Thymus (tissue), 11 donors: ENCODE measurements around the gene SLC6A3. TPM values are rescaled to one million over a fixed set of nuclear protein-coding genes. Genes with fewer than 3 reads are reported as not detected.

Source experiments
- DNase-seq, 9 donors: peaks; one replicate each; pipeline ENCODE4 v3.0.0-alpha.2; 2013; ENCODE audit warnings: low spot score in 9 of 9, low read depth in 6 of 9, missing footprints in 1 of 9
- H3K27ac ChIP-seq, 2 donors: one replicate each; pipeline ENCODE4 v1.5.1; 2013; ENCODE audit warnings: control low read depth in 1 of 2, low read depth in 1 of 2, low read length in 1 of 2, mild to moderate bottlenecking in 1 of 2, moderate library complexity in 1 of 2
- H3K27me3 ChIP-seq, 2 donors: one replicate each; pipeline ENCODE4 v1.5.1; 2013; ENCODE audit warnings: low read length in 1 of 2; ENCODE audit not compliant: control insufficient read depth in 2 of 2, insufficient read depth in 1 of 2
- H3K36me3 ChIP-seq, 2 donors: one replicate each; pipeline ENCODE4 v1.5.1; 2013; ENCODE audit warnings: low read length in 1 of 2, mild to moderate bottlenecking in 1 of 2, moderate library complexity in 1 of 2; ENCODE audit not compliant: control insufficient read depth in 2 of 2, insufficient read depth in 2 of 2
- H3K4me1 ChIP-seq, 2 donors: one replicate each; pipeline ENCODE4 v1.5.1; 2013; ENCODE audit warnings: low read length in 2 of 2; ENCODE audit not compliant: control insufficient read depth in 2 of 2, insufficient read depth in 2 of 2
- H3K4me3 ChIP-seq, 2 donors: one replicate each; pipeline ENCODE4 v1.5.1; 2013; ENCODE audit warnings: low read length in 2 of 2, control low read depth in 1 of 2, mild to moderate bottlenecking in 1 of 2
- H3K9me3 ChIP-seq, 2 donors: one replicate each; pipeline ENCODE4 v1.5.1; 2013; ENCODE audit warnings: low read length in 1 of 2, mild to moderate bottlenecking in 1 of 2; ENCODE audit not compliant: control insufficient read depth in 2 of 2, insufficient read depth in 1 of 2
- WGBS: extraction: QIAGEN DNeasy Blood & Tissue Kit; methylation state at CpG from one replicate; pipeline ENCODE4 v1.1.7; 2013; 5-methylcytosine and 5-hydroxymethylcytosine counted together
- polyA plus RNA-seq: library from polyadenylated mRNA; stranded (reverse); fragments of 200-250 nt; gene quantifications from one replicate; pipeline ENCODE4 v1.2.3, GENCODE V29; 2013
- total RNA-seq: library from RNA; stranded (reverse); fragments of 120-200 nt; gene quantifications from one replicate; pipeline ENCODE4 v1.2.4, GENCODE V29; 2013
- donor health status: healthy.

The SLC6A3 gene
- total and polyA plus RNA-seq, 2 donors, result 0.33 to 14.9 TPM

GRCh38 chr5:1412163-1412562, 33.1 kb downstream of the SLC6A3 start:
- H3K4me3 ChIP-seq, result no peak overlapping the region
- H3K27ac ChIP-seq, result no peak overlapping the region
- no peak for DNase-seq
- WGBS, result 50% methylated on average over 16 of the region's 16 CpGs
- no peaks in the 10 kb centered on the region for H3K36me3 ChIP-seq
- peaks cover 2 to 27% of the 10 kb centered on the region in 2 donors for H3K27me3 ChIP-seq
- H3K9me3 ChIP-seq, result peaks cover 0 to 3% of the 10 kb centered on the region in 2 donors
- H3K4me1 ChIP-seq, result no peaks in the 10 kb centered on the region

GRCh38 chr5:1411099-1411498, 34.1 kb downstream of the SLC6A3 start:
- H3K9me3 ChIP-seq, result no peaks in the 10 kb centered on the region
- no peak overlapping the region for H3K4me3 ChIP-seq
- H3K4me1 ChIP-seq, result no peaks in the 10 kb centered on the region
- DNase-seq, result no peak
- H3K27ac ChIP-seq, result no peak overlapping the region
- no peaks in the 10 kb centered on the region for H3K36me3 ChIP-seq
- H3K27me3 ChIP-seq, result peaks cover 2 to 27% of the 10 kb centered on the region in 2 donors
- WGBS, result 91% methylated on average over 22 of the region's 22 CpGs

DNA sequence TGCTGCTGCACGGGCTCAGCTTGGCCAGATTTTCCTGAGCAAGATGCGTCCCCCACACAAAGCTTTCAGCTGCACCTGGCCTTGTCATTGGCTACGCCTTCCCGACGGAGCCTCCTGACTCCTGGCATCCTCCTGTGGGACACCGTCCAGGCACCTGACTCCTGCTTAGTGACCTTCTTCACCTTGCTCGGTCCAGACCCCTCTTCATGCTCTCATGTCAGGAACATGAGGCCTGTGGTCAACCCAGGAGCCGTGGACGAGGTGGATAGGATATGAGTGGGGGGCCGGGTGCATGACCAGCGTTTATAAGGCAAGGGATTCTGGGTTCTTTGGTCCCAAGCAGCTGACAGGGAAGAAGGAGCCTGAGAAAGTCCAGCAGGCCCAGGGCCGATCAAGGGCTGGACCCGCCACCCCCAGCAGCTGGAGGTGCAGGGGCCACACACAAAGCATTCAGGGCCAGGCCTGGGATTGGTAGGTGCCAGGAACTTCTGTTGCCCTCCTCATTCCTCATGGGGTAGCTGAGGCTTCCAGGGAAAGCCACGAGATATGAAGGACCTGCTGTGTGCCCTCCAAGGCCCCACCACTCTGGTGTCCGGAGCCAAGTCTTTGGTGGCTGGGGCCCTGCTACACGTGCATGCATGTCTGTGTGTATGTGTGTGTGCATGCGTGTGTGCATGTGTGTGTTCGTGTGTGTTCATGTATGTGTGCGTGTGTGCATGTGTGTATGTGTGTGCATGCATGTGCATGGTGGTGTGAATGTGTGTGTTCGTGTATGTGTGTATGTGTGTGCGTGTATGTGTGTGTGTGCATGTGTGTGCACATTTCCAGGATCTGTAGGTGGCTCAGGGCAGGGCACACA, 34.9 kb downstream of the SLC6A3 start:
- Histone ChIP-seq H3K27me3 (peaks cover 2 to 27% of the 10 kb centered on the region in 2 donors), H3K36me3 (no peaks in the 10 kb centered on the region), H3K4me1 (no peaks in the 10 kb centered on the region), H3K27ac (no peak overlapping the region), H3K4me3 (no peak overlapping the region), H3K9me3 (no peaks in the 10 kb centered on the region)
- 94% methylated on average over 21 of the region's 21 CpGs for WGBS
- DNase-seq, result no peak

DNA sequence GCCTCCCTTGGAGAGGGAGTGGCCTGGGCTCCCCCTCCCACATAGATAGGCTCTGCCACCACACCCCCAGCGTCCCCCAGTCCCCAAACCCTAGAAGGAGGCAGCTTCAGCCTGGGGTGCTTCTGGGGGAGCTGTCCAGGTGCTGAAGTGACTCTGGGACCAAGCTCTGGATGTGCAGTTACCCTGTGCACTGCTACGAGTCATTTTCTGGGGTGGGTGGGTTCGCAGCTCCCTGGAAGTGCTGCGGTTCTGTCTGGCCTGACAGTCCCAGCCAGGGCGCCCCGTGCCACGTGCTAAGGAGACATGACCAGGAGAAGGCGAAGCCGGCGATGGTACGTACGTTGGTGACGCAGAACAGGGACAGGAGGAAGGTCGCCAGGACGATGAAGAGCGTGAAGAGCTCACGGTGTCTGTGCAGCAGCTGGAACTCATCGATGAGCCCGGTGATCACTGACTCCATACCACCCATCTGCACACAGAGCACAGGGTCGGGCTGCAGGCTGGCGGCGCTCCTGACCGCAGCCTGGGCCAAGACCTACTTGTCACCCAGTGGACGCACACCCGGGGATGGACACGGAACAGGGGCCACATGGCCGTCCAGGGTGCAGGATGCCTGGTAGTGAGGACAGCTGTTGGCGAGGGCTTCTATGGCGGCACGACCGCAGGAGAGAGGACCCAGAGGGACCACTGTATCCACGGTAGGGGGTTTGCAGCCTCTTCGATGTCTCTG, 35.7 kb downstream of the SLC6A3 start:
- Histone ChIP-seq H3K36me3 (no peaks in the 10 kb centered on the region), H3K4me3 (no peak overlapping the region), H3K4me1 (no peaks in the 10 kb centered on the region), H3K27me3 (peaks cover 2 to 29% of the 10 kb centered on the region in 2 donors), H3K9me3 (no peaks in the 10 kb centered on the region), H3K27ac (no peak overlapping the region)
- 83% methylated on average over 33 of the region's 33 CpGs for WGBS
- DNase-seq, result peak in 8 of 9 donors; percentile 16 to 71 (median 36)

DNA sequence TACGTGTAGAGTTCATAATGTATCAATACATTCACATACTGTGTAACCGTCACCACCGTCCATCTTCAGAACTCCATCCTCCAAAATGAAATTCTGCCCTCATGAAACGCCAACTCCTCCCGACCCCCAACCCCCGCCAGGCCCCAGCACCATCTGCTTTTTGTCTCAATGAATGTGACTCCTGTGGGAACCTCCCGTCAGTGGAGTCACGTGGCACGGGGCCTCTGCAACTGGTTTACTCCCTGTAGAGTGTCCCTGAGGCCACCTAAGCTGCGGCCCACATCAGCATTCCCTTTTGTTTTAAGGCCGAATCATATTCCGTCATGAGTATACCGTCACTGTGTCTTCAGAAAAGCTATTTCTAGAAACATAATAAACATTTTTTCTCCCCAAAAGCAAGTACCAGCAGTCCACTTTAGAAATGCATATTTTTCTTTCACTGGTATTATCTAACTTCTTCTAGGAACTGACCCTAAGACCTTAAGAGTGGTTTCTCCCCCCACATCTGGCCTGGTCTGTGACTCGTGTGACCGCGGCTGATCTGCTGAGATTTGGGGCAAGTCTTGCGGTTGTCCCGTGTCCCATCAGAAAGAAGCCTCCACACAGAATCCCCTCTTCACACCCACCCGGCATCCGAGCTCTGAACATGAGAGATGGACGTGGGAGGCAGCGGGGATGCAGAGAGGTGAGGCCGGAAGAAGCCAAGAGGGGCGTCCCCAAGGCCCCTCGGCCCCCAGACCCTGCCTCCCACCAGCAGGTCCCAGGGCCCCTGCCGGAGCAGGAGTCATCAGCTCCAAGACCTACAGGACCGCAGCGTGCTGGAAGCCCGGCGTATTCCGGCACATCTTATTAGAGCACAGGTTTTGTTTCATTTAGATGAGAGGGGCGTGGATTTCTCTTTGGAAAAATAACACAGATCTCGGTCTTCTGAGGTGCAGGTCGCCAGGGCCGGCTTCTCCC, 38.3 kb downstream of the SLC6A3 start:
- H3K4me3 ChIP-seq, result no peak overlapping the region
- H3K36me3 ChIP-seq, result no peaks in the 10 kb centered on the region
- peaks cover 2 to 13% of the 10 kb centered on the region in 2 donors for H3K27me3 ChIP-seq
- no peaks in the 10 kb centered on the region for H3K4me1 ChIP-seq
- no peak for DNase-seq
- no peak overlapping the region for H3K27ac ChIP-seq
- no peaks in the 10 kb centered on the region for H3K9me3 ChIP-seq
- WGBS, result 85% methylated on average over 35 of the region's 35 CpGs

DNA sequence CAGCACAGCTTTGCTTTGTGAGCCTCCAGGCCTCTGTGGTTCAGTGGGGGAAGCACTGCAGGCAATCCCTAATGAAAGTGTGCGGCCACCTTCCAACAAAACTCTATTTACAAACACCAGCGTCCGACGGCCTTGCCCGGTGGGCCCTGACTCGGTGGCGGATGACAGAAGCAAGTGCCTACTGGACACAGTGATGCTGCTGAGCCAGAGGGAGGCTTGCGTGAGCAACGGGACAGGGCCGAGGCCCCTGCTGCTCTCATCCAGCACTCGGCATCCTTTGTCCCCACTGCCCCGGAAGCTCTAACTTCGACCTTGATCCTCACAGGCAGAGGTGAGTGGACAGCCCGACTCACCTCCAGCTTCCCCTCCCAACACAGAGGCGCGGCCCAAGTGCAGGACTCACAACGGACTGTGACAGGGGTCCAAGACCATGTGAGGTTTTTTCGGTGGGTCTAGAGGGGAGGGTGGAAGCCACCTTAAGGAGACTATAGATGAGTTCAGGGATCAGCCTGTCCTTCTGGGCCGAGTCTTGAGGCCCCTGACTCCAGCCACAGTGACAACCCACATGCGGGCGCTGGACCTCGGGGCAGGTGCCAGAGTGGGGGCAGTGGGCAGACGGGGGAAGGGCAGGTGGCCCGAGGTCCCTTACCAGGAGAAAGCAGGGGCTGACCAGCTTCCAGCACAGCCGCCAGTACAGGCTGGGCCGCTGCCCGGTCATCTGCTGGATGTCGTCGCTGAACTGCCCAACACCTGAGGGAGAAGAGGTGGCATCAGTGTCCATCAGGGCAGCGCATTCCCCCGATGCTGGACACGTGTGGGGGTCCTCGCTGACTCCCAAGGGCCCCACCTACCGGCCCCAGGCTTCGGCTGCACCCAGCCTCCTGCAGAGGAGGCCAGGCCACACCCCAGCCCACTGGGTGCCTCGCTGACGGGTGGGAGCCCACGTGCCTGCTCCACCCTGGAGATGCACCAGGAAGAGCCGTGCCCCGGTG, 39.4 kb downstream of the SLC6A3 start:
- H3K4me3 ChIP-seq, result no peak overlapping the region
- no peaks in the 10 kb centered on the region for H3K4me1 ChIP-seq
- H3K9me3 ChIP-seq, result no peaks in the 10 kb centered on the region
- no peak for DNase-seq
- 93% methylated on average over 40 of the region's 40 CpGs for WGBS
- no peaks in the 10 kb centered on the region for H3K36me3 ChIP-seq
- peaks cover under 1 to 12% of the 10 kb centered on the region in 2 donors for H3K27me3 ChIP-seq
- H3K27ac ChIP-seq, result no peak overlapping the region

DNA sequence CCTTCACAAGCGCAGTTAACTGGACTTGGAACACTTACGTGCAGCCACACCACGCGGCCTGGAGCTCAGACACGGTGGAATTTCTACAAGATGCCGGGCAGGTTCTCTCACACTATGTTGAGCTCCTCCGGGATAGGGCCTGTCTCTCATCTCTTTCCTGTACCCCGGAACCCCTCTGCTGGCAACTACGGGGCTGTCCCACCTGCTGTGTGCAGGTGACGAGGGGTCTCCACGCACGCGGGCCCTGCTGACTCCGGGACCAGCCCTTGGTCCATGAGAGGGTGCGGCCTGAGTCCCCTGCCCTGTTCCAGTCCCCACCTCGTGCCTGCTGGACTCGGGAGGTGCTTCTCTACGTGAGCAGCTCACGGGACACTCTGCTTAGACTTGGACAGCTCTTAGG, 40.1 kb downstream of the SLC6A3 start:
- 85% methylated on average over 19 of the region's 19 CpGs for WGBS
- Histone ChIP-seq H3K27me3 (peaks cover 0 to 12% of the 10 kb centered on the region in 2 donors), H3K36me3 (no peaks in the 10 kb centered on the region), H3K27ac (no peak overlapping the region), H3K4me3 (no peak overlapping the region), H3K4me1 (no peaks in the 10 kb centered on the region), H3K9me3 (no peaks in the 10 kb centered on the region)
- DNase-seq, result no peak

- no peak for DNase-seq
- peaks cover 0 to 18% of the 10 kb centered on the region in 2 donors for H3K27me3 ChIP-seq
- H3K4me3 ChIP-seq, result no peak overlapping the region
- no peak overlapping the region for H3K27ac ChIP-seq
- WGBS, result 74% methylated on average over 12 of the region's 12 CpGs
- H3K9me3 ChIP-seq, result peaks cover 1 to 6% of the 10 kb centered on the region in 2 donors
- H3K4me1 ChIP-seq, result no peaks in the 10 kb centered on the region
- no peaks in the 10 kb centered on the region for H3K36me3 ChIP-seq
Observed at GRCh38 chr5:1404062-1404461, 41.2 kb downstream of the SLC6A3 start.
